SK-N-SH (cell line): Measurements from ENCODE around the gene RASL10B. TPM values are rescaled to one million over a fixed set of nuclear protein-coding genes. Genes with fewer than 3 reads are reported as not detected.

Experiments
- CTCF ChIA-PET: fragments of 300-600, 350-600 bp; formaldehyde crosslinking; extraction: SDS; loops from one replicate; lab custom pipeline; 2021; lab: Yijun Ruan, JAX
- POLR2A ChIA-PET: fragments of 350-600 bp; sonication (Branson Sonifier 250); formaldehyde crosslinking; extraction: SDS; loops from one replicate; lab custom pipeline; 2020; ENCODE audit warnings: antibody characterized with exemption, inconsistent platforms; lab: Yijun Ruan, JAX
- DNase-seq: peaks from one replicate; pipeline ENCODE4 v3.0.0; 2012
- H2AFZ ChIP-seq: fragments of 200-600 bp; sonication (generic); 2 replicates; pipeline ENCODE4 v1.8.1; 2016; ENCODE audit warnings: antibody characterized with exemption, mild to moderate bottlenecking, low read depth
- H3F3A ChIP-seq: fragments of 200-600 bp; sonication (generic); replicated peaks from 2 replicates; pipeline ENCODE3; 2016; ENCODE audit warnings: antibody characterized with exemption, mild to moderate bottlenecking; ENCODE audit not compliant: insufficient read depth
- H3K27ac ChIP-seq, 2 experiments: fragments of 200-500 bp in 1 of 2; fragments of 200-600 bp in 1 of 2; sonication (Bioruptor generic) in 1 of 2; sonication (generic), shearing (Covaris generic) in 1 of 2; 2 replicates each; pipeline versions ENCODE4 v1.5.1 to v1.6.1; 2014 to 2016; ENCODE audit warnings: low read depth in 2 of 2, inconsistent platforms in 1 of 2, low read length in 1 of 2, mild to moderate bottlenecking in 1 of 2, mixed read lengths in 1 of 2
- H3K27me3 ChIP-seq: fragments of 200-600 bp; sonication (generic), shearing (Covaris generic); 2 replicates; pipeline ENCODE4 v1.6.1; 2016; ENCODE audit warnings: mixed run types; ENCODE audit not compliant: insufficient read depth
- H3K36me3 ChIP-seq, 2 experiments: fragments of 200-500 bp in 1 of 2; fragments of 200-600 bp in 1 of 2; sonication (Bioruptor generic) in 1 of 2; sonication (generic) in 1 of 2; replicated peaks in 1 of 2; 2 replicates each; pipeline versions ENCODE3 to v1.5.1; 2014 to 2016; ENCODE audit warnings: low read length in 1 of 2, mild to moderate bottlenecking in 1 of 2; ENCODE audit not compliant: insufficient read depth in 2 of 2, control insufficient read depth in 1 of 2
- H3K4me1 ChIP-seq, 2 experiments: fragments of 200-500 bp in 1 of 2; fragments of 200-600 bp in 1 of 2; sonication (Bioruptor generic) in 1 of 2; sonication (generic), shearing (Covaris generic) in 1 of 2; 2 replicates each; pipeline versions ENCODE4 v1.5.1 to v1.6.1; 2014 to 2016; ENCODE audit warnings: low read depth in 1 of 2, low read length in 1 of 2, mixed run types in 1 of 2; ENCODE audit not compliant: insufficient read depth in 2 of 2, control insufficient read depth in 1 of 2
- H3K4me2 ChIP-seq: fragments of 200-600 bp; sonication (generic), shearing (Covaris generic); 2 replicates; pipeline ENCODE4 v1.6.1; 2017; ENCODE audit warnings: mixed run types
- H3K4me3 ChIP-seq, 2 experiments: fragments of 200-500 bp in 1 of 2; fragments of 200-600 bp in 1 of 2; sonication (Bioruptor generic) in 1 of 2; sonication (generic), shearing (Covaris generic) in 1 of 2; 2 replicates each; pipeline versions ENCODE4 v1.5.1 to v1.8.1; 2014 to 2016; ENCODE audit warnings: low read depth in 2 of 2, inconsistent platforms in 1 of 2, low read length in 1 of 2, mild to moderate bottlenecking in 1 of 2, mixed read lengths in 1 of 2, moderate library complexity in 1 of 2
- H3K79me2 ChIP-seq: fragments of 200-600 bp; sonication (generic); 2 replicates; pipeline ENCODE4 v1.8.1; 2017; ENCODE audit warnings: mild to moderate bottlenecking; ENCODE audit not compliant: insufficient read depth
- H3K9ac ChIP-seq: fragments of 200-600 bp; sonication (generic); 2 replicates; pipeline ENCODE4 v1.6.1; 2017; ENCODE audit warnings: mixed run types
- H3K9me2 ChIP-seq: fragments of 200-600 bp; sonication (generic); 2 replicates; pipeline ENCODE4 v1.6.1; 2017; ENCODE audit warnings: mixed run types
- H3K9me3 ChIP-seq: fragments of 200-600 bp; sonication (generic); 2 replicates; pipeline ENCODE4 v1.6.1; 2017; ENCODE audit warnings: mixed run types, mild to moderate bottlenecking, moderate library complexity
- H4K20me1 ChIP-seq: fragments of 200-600 bp; sonication (generic); 2 replicates; pipeline ENCODE4 v1.6.1; 2017; ENCODE audit warnings: mild to moderate bottlenecking, mixed run types; ENCODE audit not compliant: insufficient read depth
- CHD2 ChIP-seq: fragments of 150-350 bp; IDR thresholded peaks from 2 replicates; pipeline ENCODE4 v1.6.1; 2018; ENCODE audit warnings: low read length; ENCODE audit not compliant: partially characterized antibody
- FOXM1 ChIP-seq: IDR thresholded peaks from 2 replicates; pipeline ENCODE4 v1.4.0; 2012; ENCODE audit warnings: low read depth, mild to moderate bottlenecking
- JUND ChIP-seq: IDR thresholded peaks from 2 replicates; pipeline ENCODE4 v1.4.0; 2012
- MEF2A ChIP-seq: IDR thresholded peaks from 2 replicates; pipeline ENCODE4 v1.4.0; 2012; ENCODE audit warnings: low read depth, borderline replicate concordance
- NFIC ChIP-seq: IDR thresholded peaks from 2 replicates; pipeline ENCODE4 v1.4.0; 2012; ENCODE audit warnings: borderline replicate concordance
- NRF1 ChIP-seq: IDR thresholded peaks from 2 replicates; pipeline ENCODE4 v1.6.1; 2012; ENCODE audit warnings: low read depth, mild to moderate bottlenecking, low read length
- PBX3 ChIP-seq: IDR thresholded peaks from 2 replicates; pipeline ENCODE4; 2012
- RAD21 ChIP-seq: IDR thresholded peaks from 2 replicates; pipeline ENCODE4 v1.6.1; 2012; ENCODE audit warnings: mild to moderate bottlenecking, low read length
- REST ChIP-seq: IDR thresholded peaks from 2 replicates; pipeline ENCODE4 v1.6.1; 2012; ENCODE audit warnings: mild to moderate bottlenecking, low read depth, low read length, moderate library complexity
- RXRA ChIP-seq: IDR thresholded peaks from 2 replicates; pipeline ENCODE4 v1.4.0; 2012; ENCODE audit warnings: low read depth, mild to moderate bottlenecking, borderline replicate concordance
- SMC3 ChIP-seq: IDR thresholded peaks from 2 replicates; pipeline ENCODE4 v1.6.1; 2012; ENCODE audit warnings: low read depth, low read length, improper control_type of control experiment
- TEAD4 ChIP-seq: IDR thresholded peaks from 2 replicates; pipeline ENCODE4 v1.4.0; 2012; ENCODE audit warnings: mild to moderate bottlenecking, borderline replicate concordance; ENCODE audit not compliant: insufficient read depth
- USF1 ChIP-seq: IDR thresholded peaks from 2 replicates; pipeline ENCODE4 v1.4.0; 2012; ENCODE audit warnings: low read depth, borderline replicate concordance
- WGBS: methylation state at CpG from one replicate; pipeline ENCODE4 v1.1.6; 2017; ENCODE audit warnings: low lambda C conversion rate; 5-methylcytosine and 5-hydroxymethylcytosine counted together
- polyA plus RNA-seq, 3 experiments: library from polyadenylated mRNA; depleted of rRNA; stranded (reverse); fragments of >200 nt; gene quantifications; 2 replicates each; pipeline ENCODE4 v1.2.3, GENCODE V29; 2012

RASL10B gene
- polyA plus RNA-seq, 1 of the 3 experiments (the other 2 are of a cell fraction): 4.2 TPM

GRCh38 chr17:35725058-35725457 is 6.4 kb upstream of the RASL10B start (continued):
- TF ChIP-seq NRF1 (no peak), JUND (no peak)

GRCh38 chr17:35725802-35726126 is 5.7 kb upstream of the RASL10B start:
- H3F3A ChIP-seq: peaks cover 15% of the 10 kb centered on the region
- POLR2A ChIA-PET: no interaction called here
- peak overlapping the region; percentile 67 to 83; a peak in 3 of 4 replicates for H3K27ac ChIP-seq

More at GRCh38 chr17:35725802-35726126, 5.7 kb upstream of the RASL10B start:
- no peaks in the 10 kb centered on the region for H3K27me3 ChIP-seq
- H4K20me1 ChIP-seq: peaks cover 7% of the 10 kb centered on the region
- TF ChIP-seq REST (no peak), PBX3 (no peak), NFIC (no peak), TEAD4 (no peak), RXRA (no peak), RAD21 (no peak), FOXM1 (no peak), MEF2A (no peak), NRF1 (no peak), USF1 (no peak), SMC3 (no peak), CHD2 (no peak)
- DNase-seq: no peak
- H3K9me3 ChIP-seq: no peaks in the 10 kb centered on the region
- H3K9me2 ChIP-seq: no peaks in the 10 kb centered on the region
- no peaks in the 10 kb centered on the region for H3K79me2 ChIP-seq
- H3K9ac ChIP-seq: no peak overlapping the region
- H3K4me1 ChIP-seq: peaks cover 13 to 19% of the 10 kb centered on the region in 2 experiments; a peak in 3 of 4 replicates
- H3K4me3 ChIP-seq: no peak overlapping the region
- 94% methylated on average over 2 of the region's 2 CpGs for WGBS
- CTCF ChIA-PET: interaction anchor here (0.8 to 3.2 kb wide), 2 partner anchors 22 to 38 kb away, joined by 3 to 16 read pairs; no protein-coding TSS in a partner anchor
- peaks cover 27 to 50% of the 10 kb centered on the region in 2 experiments for H3K36me3 ChIP-seq
- H3K4me2 ChIP-seq: peak overlapping the region; percentile 66; the same call in 1 of the 2 replicates
- H2AFZ ChIP-seq: no peak overlapping the region
